K562 (cell line): ENCODE data around the gene TMPRSS11B. TPM values are rescaled to one million over a fixed set of nuclear protein-coding genes. Genes with fewer than 3 reads are reported as not detected.
A peak's percentile ranks its signal among the peaks of the same experiment; 100 is the strongest.

Experiments used
- ATAC-seq: fragments of 200-7000 bp; cut with Tn5 transposase; 3 replicates; pipeline ENCODE4 v1.9.1; 2020; ENCODE audit warnings: moderate library complexity
- BruUV-seq: library from RNA; stranded (reverse); fragments of 400-500 nt; replicated peaks from 2 replicates; lab custom pipeline; 2021; lab: Mats Ljungman, UMichigan
- CTCF ChIA-PET: fragments of 300-600 bp; formaldehyde crosslinking; extraction: SDS; loops from one replicate; lab custom pipeline; 2021; ENCODE audit warnings: low intra/inter-chr PET ratio; lab: Yijun Ruan, JAX
- POLR2A ChIA-PET: fragments of 300-600, 350-650 bp; sonication (Branson Sonifier 250); formaldehyde crosslinking; extraction: SDS; loops from one replicate; lab custom pipeline; 2021; ENCODE audit warnings: antibody characterized with exemption, inconsistent platforms; lab: Yijun Ruan, JAX
- DNase-seq, 4 experiments: peaks; one replicate each; pipeline versions ENCODE4 v3.0.0 to v3.0.0-alpha.2; 2011 to 2018; ENCODE audit warnings: low spot score in 3 of 4, mixed read lengths in 3 of 4; ENCODE audit errors: extremely low read depth in 1 of 4
- FAIRE-seq: peaks from 2 replicates; lab custom pipeline; 2011; peaks lifted over from hg19 to GRCh38; lab: Jason Lieb, UNC
- H2AFZ ChIP-seq: 2 replicates; pipeline ENCODE4 v1.6.0; 2011; ENCODE audit warnings: low read depth, low read length, control low read depth, inconsistent platforms
- H3K27ac ChIP-seq: fragments of 200-600 bp; 3 replicates; pipeline ENCODE4 v1.8.0; 2011; ENCODE audit warnings: low read depth, mild to moderate bottlenecking, control low read depth, inconsistent platforms, low read length, moderate library complexity, mixed read lengths; ENCODE audit errors: extremely low read depth
- H3K27me3 ChIP-seq, 2 experiments: fragments of 300-600 bp in 1 of 2; 2 replicates in 1 of 2; 3 replicates in 1 of 2; pipeline versions ENCODE4 v1.6.0 to v1.8.0; 2011; ENCODE audit warnings: inconsistent platforms in 2 of 2, low read length in 2 of 2, mild to moderate bottlenecking in 1 of 2, mixed read lengths in 1 of 2, moderate library complexity in 1 of 2; ENCODE audit not compliant: control insufficient read depth in 2 of 2, insufficient read depth in 2 of 2
- H3K36me3 ChIP-seq: fragments of 300-600 bp; 3 replicates; pipeline ENCODE4 v1.8.0; 2011; ENCODE audit warnings: mild to moderate bottlenecking, low read length, inconsistent platforms; ENCODE audit not compliant: control insufficient read depth, insufficient read depth
- H3K4me1 ChIP-seq, 2 experiments: fragments of 200-600 bp in 1 of 2; replicated peaks in 1 of 2; 2 replicates in 1 of 2; 3 replicates in 1 of 2; pipeline versions ENCODE4 v1.5.1 to v1.8.0; 2011; ENCODE audit warnings: inconsistent platforms in 2 of 2, low read length in 2 of 2, mild to moderate bottlenecking in 1 of 2, mixed read lengths in 1 of 2, moderate library complexity in 1 of 2; ENCODE audit not compliant: control insufficient read depth in 2 of 2, insufficient read depth in 2 of 2
- H3K4me2 ChIP-seq: 2 replicates; pipeline ENCODE4 v1.6.1; 2011; ENCODE audit warnings: low read length, control low read depth, inconsistent platforms, mixed read lengths; ENCODE audit not compliant: insufficient read depth
- H3K4me3 ChIP-seq: fragments of 200-600 bp; sonication (generic), shearing (Covaris generic); 2 replicates; pipeline ENCODE4 v1.5.1; 2016; ENCODE audit warnings: control low read depth, inconsistent platforms
- H3K79me2 ChIP-seq: fragments of 200-600 bp; 3 replicates; pipeline ENCODE4 v1.8.0; 2011; ENCODE audit warnings: low read length, inconsistent platforms; ENCODE audit not compliant: control insufficient read depth, insufficient read depth
- H3K9ac ChIP-seq, 2 experiments: 2 replicates each; pipeline versions ENCODE4 v1.6.0 to v1.6.1; 2011; ENCODE audit warnings: low read depth in 2 of 2, low read length in 2 of 2, control low read depth in 1 of 2, inconsistent platforms in 1 of 2, mild to moderate bottlenecking in 1 of 2, mixed read lengths in 1 of 2; ENCODE audit not compliant: insufficient read depth in 1 of 2
- H3K9me1 ChIP-seq: one replicate; pipeline ENCODE4 v1.6.0; 2011; ENCODE audit warnings: inconsistent platforms, mild to moderate bottlenecking, low read length, moderate library complexity; ENCODE audit not compliant: control insufficient read depth, insufficient read depth
- H3K9me3 ChIP-seq: replicated peaks from 2 replicates; pipeline ENCODE4 v1.5.1; 2011; ENCODE audit warnings: low read depth, low read length, inconsistent platforms; ENCODE audit not compliant: control insufficient read depth, insufficient read depth
- H4K20me1 ChIP-seq: replicated peaks from 2 replicates; pipeline ENCODE4 v1.6.1; 2011; ENCODE audit warnings: low read length, inconsistent platforms, mixed read lengths; ENCODE audit not compliant: control insufficient read depth, insufficient read depth
- ATF1 ChIP-seq, 2 experiments: fragments of 450-650 bp in 1 of 2; IDR thresholded peaks; 2 replicates each; pipeline ENCODE4 v1.6.1; 2016; ENCODE audit warnings: missing compliant biosample characterization in 1 of 2, missing genetic modification characterization in 1 of 2
- HIVEP1 ChIP-seq: fragments of 250-450 bp; sonication (Bioruptor Pico); IDR thresholded peaks from 2 replicates; pipeline ENCODE4 v1.4.0; 2020; ENCODE audit warnings: mild to moderate bottlenecking
- MAFF ChIP-seq: IDR thresholded peaks from 2 replicates; pipeline ENCODE4 v1.6.1; 2012; ENCODE audit warnings: low read length, improper control_type of control experiment
- MCM2 ChIP-seq: fragments of 450-650 bp; IDR thresholded peaks from 2 replicates; pipeline ENCODE4 v1.6.1; 2017; ENCODE audit warnings: low read depth, mild to moderate bottlenecking
- MEF2D ChIP-seq: conservative IDR thresholded peaks from 2 replicates; pipeline ENCODE4 v1.6.1; 2016; ENCODE audit warnings: low read depth, missing genetic modification characterization, missing compliant biosample characterization
- NCOA6 ChIP-seq: fragments of 450-650 bp; IDR thresholded peaks from 2 replicates; pipeline ENCODE4 v1.6.1; 2017; ENCODE audit warnings: mild to moderate bottlenecking
- NFATC3 ChIP-seq: fragments of 450-650 bp; IDR thresholded peaks from 2 replicates; pipeline ENCODE4 v1.6.1; 2017; ENCODE audit warnings: mild to moderate bottlenecking
- NR1H2 ChIP-seq: sonication (generic); formaldehyde crosslinking; IDR thresholded peaks from 2 replicates; pipeline ENCODE4 v1.4.0; 2020; ENCODE audit warnings: mild to moderate bottlenecking, missing genetic modification reagents
- SMARCE1 ChIP-seq: fragments of 450-650 bp; IDR thresholded peaks from 2 replicates; pipeline ENCODE4 v1.7.1; 2016; ENCODE audit warnings: mild to moderate bottlenecking
- SPI1 ChIP-seq: IDR thresholded peaks from 2 replicates; pipeline ENCODE4 v1.6.1; 2011; ENCODE audit warnings: low read depth, low read length, control low read depth, borderline replicate concordance
- STAT5A ChIP-seq: IDR thresholded peaks from 2 replicates; pipeline ENCODE4 v1.6.1; 2012; ENCODE audit warnings: low read length, inconsistent platforms, borderline replicate concordance
- TAF1 ChIP-seq: IDR thresholded peaks from 2 replicates; pipeline ENCODE4 v1.6.1; 2011; ENCODE audit warnings: mild to moderate bottlenecking, low read length, moderate library complexity; ENCODE audit not compliant: insufficient read depth, control insufficient read depth, severe bottlenecking; ENCODE audit errors: extremely low read depth
- ZFP30 ChIP-seq: fragments of 250-450 bp; sonication (Bioruptor Pico); IDR thresholded peaks from 2 replicates; pipeline ENCODE4 v1.8.0; 2022; ENCODE audit warnings: moderate library complexity, mild to moderate bottlenecking, inconsistent platforms, borderline replicate concordance
- ZKSCAN3 ChIP-seq: fragments of 250-450 bp; sonication (Bioruptor Pico); IDR thresholded peaks from 2 replicates; pipeline ENCODE4 v1.4.0; 2020
- ZNF436 ChIP-seq: fragments of 250-450, 450-650 bp; sonication (Bioruptor Pico); formaldehyde crosslinking; IDR thresholded peaks from 2 replicates; pipeline ENCODE4 v1.7.0; 2020; ENCODE audit warnings: mild to moderate bottlenecking
- in situ Hi-C: fragments of 300-500 bp; cut with MboI; formaldehyde crosslinking; loops from 4 replicates; pipeline ENCODE4 v1.15.0; 2018; ENCODE audit warnings: inconsistent platforms, mixed read lengths
- intact Hi-C: fragments of 100-400 bp; cut with micrococcal nuclease; formaldehyde crosslinking; loops from 2 replicates; pipeline ENCODE4 v1.14.2; 2022
- polyA plus RNA-seq, 8 experiments: library from polyadenylated mRNA; depleted of rRNA in 4 of 8; stranded (reverse) in 5 of 8; unstranded in 3 of 8; fragments of >200 nt; fragmentation: Nextera tagmentation in 2 of 8; fragmentation: Illumina TruSeq in 1 of 8; extraction: Ambion mirVana in 2 of 8; extraction: Trizol in 1 of 8; gene quantifications; 2 replicates each; pipeline versions ENCODE4 v1.2.1 to v1.2.3, GENCODE V29; 2011 to 2014; ENCODE audit warnings: inconsistent platforms in 1 of 8, missing spikeins in 1 of 8
- total RNA-seq, 7 experiments: library from RNA; depleted of rRNA in 6 of 7; stranded (reverse); fragments of >200 nt in 6 of 7; fragmentation: Illumina TruSeq in 2 of 7; extraction: Trizol in 2 of 7; gene quantifications; 2 replicates each; pipeline versions ENCODE4 v1.2.1 to v1.2.3, GENCODE V29; 2011 to 2021; ENCODE audit warnings: low replicate concordance in 1 of 7
- TF ChIP-seq, protein P1 (sequence below), 2 experiments: IDR thresholded peaks in 1 of 2; conservative IDR thresholded peaks in 1 of 2; 2 replicates each; pipeline ENCODE4 v1.6.1; 2016; ENCODE audit warnings: low read depth in 2 of 2, mild to moderate bottlenecking in 1 of 2, missing compliant biosample characterization in 1 of 2, missing genetic modification characterization in 1 of 2, moderate library complexity in 1 of 2
- TF ChIP-seq, protein P2 (sequence below): fragments of 450-650 bp; IDR thresholded peaks from 2 replicates; pipeline ENCODE4 v1.6.1; 2016; ENCODE audit warnings: low read depth, mild to moderate bottlenecking, moderate library complexity

TMPRSS11B gene
- total and polyA plus RNA-seq, 9 of the 15 experiments (the other 6 are each of a cell fraction or from before 2014, with no cell fraction given): 0.03 to 0.07 TPM; not detected in 7

DNA sequence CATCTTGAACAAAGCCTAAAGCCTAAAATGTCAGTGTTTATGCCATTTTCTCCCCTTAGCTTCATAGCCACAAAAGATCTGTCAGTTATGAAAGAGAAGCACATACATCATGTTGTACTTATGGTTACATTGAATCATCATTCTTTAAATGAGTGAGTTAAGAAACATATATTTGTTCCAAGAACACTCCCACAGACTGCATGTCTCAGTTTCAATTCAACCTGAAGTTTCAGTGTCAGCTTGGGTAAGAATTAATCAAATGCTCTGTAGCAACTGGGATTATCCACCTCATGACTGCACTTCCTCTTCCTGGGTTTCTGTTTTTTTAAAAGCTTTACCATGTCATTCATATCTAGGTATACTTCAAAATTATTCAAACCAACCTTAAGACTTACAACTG is 3.9 kb upstream of the TMPRSS11B start:
- no peaks in the 10 kb centered on the region for H3K4me1 ChIP-seq
- ChIA-PET POLR2A (no interaction called here), CTCF (interaction anchor here (0.6 kb wide), 1 partner anchor 892 kb away, joined by 3 read pairs; no protein-coding TSS in a partner anchor)
- no peak overlapping the region for H3K27ac ChIP-seq
- no peaks in the 10 kb centered on the region for H3K27me3 ChIP-seq
- H3K4me3 ChIP-seq: no peak overlapping the region
- DNase-seq (no peak), FAIRE-seq (no peak), ATAC-seq (no peak)
- in situ Hi-C loops (no loop called here), intact Hi-C loops (no loop called here)
- H3K79me2 ChIP-seq: no peaks in the 10 kb centered on the region
- H4K20me1 ChIP-seq: no peaks in the 10 kb centered on the region
- H2AFZ ChIP-seq: peak overlapping the region; percentile 5; the same call in 1 of the 2 replicates
- H3K9ac ChIP-seq: no peak overlapping the region
- H3K9me3 ChIP-seq: no peaks in the 10 kb centered on the region
- no peaks in the 10 kb centered on the region for H3K9me1 ChIP-seq
- BruUV-seq: no TSS peak
- H3K36me3 ChIP-seq: no peaks in the 10 kb centered on the region
- TF ChIP-seq NR1H2 (CRISPR knock-in tag) (no peak), MAFF (no peak), NCOA6 (no peak), SPI1 (peak; percentile 82), TAF1 (no peak), NFATC3 (no peak), MCM2 (no peak), ZKSCAN3 (CRISPR knock-in tag) (no peak), ATF1 (CRISPR knock-in tag; IDR thresholded peaks at IDR 0.05) (no peak), ATF1 (tag; IDR thresholded peaks at IDR 0.05) (no peak), HIVEP1 (no peak), STAT5A (no peak), MEF2D (tag) (no peak), ZNF436 (CRISPR knock-in tag) (no peak), ZFP30 (CRISPR knock-in tag) (no peak), SMARCE1 (no peak)
- TF ChIP-seq, protein P1, sequence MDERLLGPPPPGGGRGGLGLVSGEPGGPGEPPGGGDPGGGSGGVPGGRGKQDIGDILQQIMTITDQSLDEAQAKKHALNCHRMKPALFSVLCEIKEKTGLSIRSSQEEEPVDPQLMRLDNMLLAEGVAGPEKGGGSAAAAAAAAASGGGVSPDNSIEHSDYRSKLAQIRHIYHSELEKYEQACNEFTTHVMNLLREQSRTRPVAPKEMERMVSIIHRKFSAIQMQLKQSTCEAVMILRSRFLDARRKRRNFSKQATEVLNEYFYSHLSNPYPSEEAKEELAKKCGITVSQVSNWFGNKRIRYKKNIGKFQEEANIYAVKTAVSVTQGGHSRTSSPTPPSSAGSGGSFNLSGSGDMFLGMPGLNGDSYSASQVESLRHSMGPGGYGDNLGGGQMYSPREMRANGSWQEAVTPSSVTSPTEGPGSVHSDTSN (CRISPR knock-in tag; IDR thresholded peaks at IDR 0.05; ENCODE audit: low read depth): no peak
- TF ChIP-seq, protein P1 (tag; conservative IDR thresholded peaks at IDR 0.05; ENCODE audit: low read depth): peak; percentile 47; the same call in 1 of the 2 replicates
- TF ChIP-seq, protein P2, sequence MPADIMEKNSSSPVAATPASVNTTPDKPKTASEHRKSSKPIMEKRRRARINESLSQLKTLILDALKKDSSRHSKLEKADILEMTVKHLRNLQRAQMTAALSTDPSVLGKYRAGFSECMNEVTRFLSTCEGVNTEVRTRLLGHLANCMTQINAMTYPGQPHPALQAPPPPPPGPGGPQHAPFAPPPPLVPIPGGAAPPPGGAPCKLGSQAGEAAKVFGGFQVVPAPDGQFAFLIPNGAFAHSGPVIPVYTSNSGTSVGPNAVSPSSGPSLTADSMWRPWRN: no peak
- TF ChIP-seq, all 486 proteins: peak for 2
- H3K4me2 ChIP-seq: no peak overlapping the region
